Parathyroid adenoma (tissue), 2 donors: ENCODE results near the gene MGAT4B.

Source experiments
- H2AFZ ChIP-seq: fragments of 300-600 bp; sonication (generic); one replicate; pipeline ENCODE4 v1.7.0; 2017; ENCODE audit warnings: antibody characterized with exemption, mild to moderate bottlenecking
- H3K27ac ChIP-seq: fragments of 300-600 bp; sonication (generic); one replicate; pipeline ENCODE4 v1.7.0; 2017
- H3K27me3 ChIP-seq: fragments of 300-600 bp; sonication (generic); one replicate; pipeline ENCODE4 v1.7.0; 2017; ENCODE audit warnings: low read length; ENCODE audit not compliant: control insufficient read depth, insufficient read depth
- H3K36me3 ChIP-seq: fragments of 300-600 bp; sonication (generic); one replicate; pipeline ENCODE4 v1.7.0; 2017; ENCODE audit warnings: low read length; ENCODE audit not compliant: control insufficient read depth, insufficient read depth
- H3K4me1 ChIP-seq: fragments of 300-600 bp; sonication (generic); one replicate; pipeline ENCODE4 v1.7.0; 2017; ENCODE audit warnings: control low read depth
- H3K4me2 ChIP-seq: fragments of 300-600 bp; sonication (generic); one replicate; pipeline ENCODE4 v1.7.0; 2017; ENCODE audit warnings: low read length
- H3K4me3 ChIP-seq: fragments of 300-600 bp; sonication (generic); one replicate; pipeline ENCODE4 v1.7.0; 2017; ENCODE audit warnings: low read depth, low read length
- H3K79me2 ChIP-seq: fragments of 300-600 bp; sonication (generic); one replicate; pipeline ENCODE4 v1.7.0; 2017; ENCODE audit warnings: control low read depth
- H3K9ac ChIP-seq: fragments of 300-600 bp; sonication (generic); one replicate; pipeline ENCODE4 v1.7.0; 2017; ENCODE audit warnings: mild to moderate bottlenecking
- H3K9me3 ChIP-seq: fragments of 300-600 bp; sonication (generic); one replicate; pipeline ENCODE4 v1.7.0; 2017; ENCODE audit warnings: low read length; ENCODE audit not compliant: control insufficient read depth
- CTCF ChIP-seq: fragments of 300-600 bp; sonication (generic); IDR thresholded peaks from one replicate; pipeline ENCODE4 v1.7.0; 2017; ENCODE audit warnings: antibody characterized with exemption, mild to moderate bottlenecking
- donor health status: primary hyperparathyroidism.

The MGAT4B gene

GRCh38 chr5:179805529-179806249, 977 bp downstream of the MGAT4B start:
- Histone ChIP-seq H3K4me3 (peak overlapping the region; percentile 70), H3K36me3 (no peaks in the 10 kb centered on the region), H3K4me2 (peak overlapping the region; percentile 97), H3K9ac (peak overlapping the region; percentile 8), H3K4me1 (peaks cover 11% of the 10 kb centered on the region), H2AFZ (peak overlapping the region; percentile 80), H3K79me2 (peaks cover 27% of the 10 kb centered on the region), H3K27me3 (no peaks in the 10 kb centered on the region), H3K9me3 (no peaks in the 10 kb centered on the region), H3K27ac (peak overlapping the region; percentile 54)
- no peak for TF ChIP-seq CTCF

- no peaks in the 10 kb centered on the region for H3K9me3 ChIP-seq
- TF ChIP-seq CTCF = no peak
- H3K4me3 ChIP-seq = peak overlapping the region; percentile 70
- H3K79me2 ChIP-seq = peaks cover 27% of the 10 kb centered on the region
- peak overlapping the region; percentile 97 for H3K4me2 ChIP-seq
- no peaks in the 10 kb centered on the region for H3K27me3 ChIP-seq
- H3K36me3 ChIP-seq = no peaks in the 10 kb centered on the region
- peak overlapping the region; percentile 33 for H3K27ac ChIP-seq
- peaks cover 11% of the 10 kb centered on the region for H3K4me1 ChIP-seq
- peak overlapping the region; percentile 80 for H2AFZ ChIP-seq
- peak overlapping the region; percentile 8 for H3K9ac ChIP-seq
These were observed 1.6 kb downstream of the MGAT4B start for GRCh38 chr5:179805070-179805528.

- H3K9ac ChIP-seq = peak overlapping the region; percentile 8
- H3K79me2 ChIP-seq = peaks cover 27% of the 10 kb centered on the region
- no peaks in the 10 kb centered on the region for H3K9me3 ChIP-seq
- H3K27ac ChIP-seq = no peak overlapping the region
- H3K36me3 ChIP-seq = no peaks in the 10 kb centered on the region
- TF ChIP-seq CTCF = no peak
- H2AFZ ChIP-seq = no peak overlapping the region
- H3K4me2 ChIP-seq = peak overlapping the region; percentile 97
- H3K4me1 ChIP-seq = peaks cover 11% of the 10 kb centered on the region
- no peaks in the 10 kb centered on the region for H3K27me3 ChIP-seq
- no peak overlapping the region for H3K4me3 ChIP-seq
These were observed 2.1 kb downstream of the MGAT4B start for GRCh38 chr5:179804555-179804947.

- H3K79me2 ChIP-seq = peaks cover 27% of the 10 kb centered on the region
- H2AFZ ChIP-seq = no peak overlapping the region
- H3K4me3 ChIP-seq = no peak overlapping the region
- no peak for TF ChIP-seq CTCF
- no peaks in the 10 kb centered on the region for H3K36me3 ChIP-seq
- peaks cover 11% of the 10 kb centered on the region for H3K4me1 ChIP-seq
- no peak overlapping the region for H3K27ac ChIP-seq
- H3K9me3 ChIP-seq = no peaks in the 10 kb centered on the region
- H3K27me3 ChIP-seq = no peaks in the 10 kb centered on the region
- H3K4me2 ChIP-seq = no peak overlapping the region
- H3K9ac ChIP-seq = no peak overlapping the region
These were observed 2.8 kb downstream of the MGAT4B start for GRCh38 chr5:179803651-179804554.
